Measurements from ENCODE around the gene AP2A1.

- TF ChIP-seq SIN3A (IDR thresholded peaks at IDR 0.05; ENCODE audit: borderline replicate concordance, insufficient read depth, low read depth, low read length) (no peak), POLR2AphosphoS5 (IDR thresholded peaks at IDR 0.05; ENCODE audit: low read depth, low read length) (no peak), CTCF (IDR thresholded peaks at IDR 0.05) (no peak), REST (IDR thresholded peaks at IDR 0.05; ENCODE audit: insufficient read depth in 1 of 2, low read depth in 2 of 2, low read length in 1 of 2) (no peak), TCF7L2 (IDR thresholded peaks at IDR 0.05; ENCODE audit: low read depth, low read length) (no peak)
Observed at GRCh38 chr19:49775742-49776370, 9.1 kb downstream of the AP2A1 start.

All from Panc1 (cell line).